Esophagus muscularis mucosa (tissue), 4 donors: ENCODE data around the gene FAM43B. TPM values are rescaled to one million over a fixed set of nuclear protein-coding genes. Genes with fewer than 3 reads are reported as not detected.

Experiments used
- DNase-seq: peaks from one replicate; pipeline ENCODE4 v3.0.0-alpha.2; 2017; ENCODE audit errors: extremely low spot score
- H3K27ac ChIP-seq, 4 donors: fragments of 200-600 bp; sonication (generic); replicated peaks in 1 of 4; 1 replicate in 3 of 4; 2 replicates in 1 of 4; pipeline ENCODE4 v1.5.1; 2016 to 2019; ENCODE audit warnings: mild to moderate bottlenecking in 1 of 4
- H3K27me3 ChIP-seq, 4 donors: fragments of 200-600 bp; sonication (generic); one replicate each; pipeline versions ENCODE4 v1.5.1 to v1.6.0; 2016 to 2019
- H3K36me3 ChIP-seq, 4 donors: fragments of 200-600 bp; sonication (generic); one replicate each; pipeline ENCODE4 v1.5.1; 2016 to 2019
- H3K4me1 ChIP-seq, 4 donors: fragments of 200-600 bp; sonication (generic); one replicate each; pipeline ENCODE4 v1.5.1; 2016 to 2019
- H3K4me3 ChIP-seq, 4 donors: fragments of 200-600 bp; sonication (generic); 1 replicate in 2 of 4; 2 replicates in 2 of 4; pipeline ENCODE4 v1.5.1; 2016 to 2019; ENCODE audit warnings: mild to moderate bottlenecking in 4 of 4, moderate library complexity in 1 of 4
- H3K9me3 ChIP-seq, 4 donors: fragments of 200-600 bp; sonication (generic); 1 replicate in 3 of 4; 2 replicates in 1 of 4; pipeline ENCODE4 v1.5.1; 2016 to 2019
- CTCF ChIP-seq, 3 experiments: fragments of 200-600 bp in 2 of 3; fragments of 450-650 bp in 1 of 3; sonication (generic) in 2 of 3; IDR thresholded peaks; one replicate each; pipeline ENCODE4 v1.5.1; 2017 to 2019; ENCODE audit warnings: antibody characterized with exemption in 3 of 3, mild to moderate bottlenecking in 2 of 3, moderate library complexity in 1 of 3
- EP300 ChIP-seq: sonication (generic); formaldehyde crosslinking; IDR thresholded peaks from one replicate; pipeline ENCODE4 v1.6.1; 2017; ENCODE audit warnings: antibody characterized with exemption
- POLR2A ChIP-seq: fragments of 450-650 bp; IDR thresholded peaks from one replicate; pipeline ENCODE4 v1.6.1; 2017; ENCODE audit warnings: antibody characterized with exemption, moderate library complexity, mild to moderate bottlenecking, low read depth
- POLR2AphosphoS5 ChIP-seq, 2 donors: sonication (generic); formaldehyde crosslinking; IDR thresholded peaks; one replicate each; pipeline ENCODE4 v1.6.1; 2017; ENCODE audit warnings: antibody characterized with exemption in 2 of 2
- WGBS: methylation state at CpG from one replicate; pipeline ENCODE4 v1.1.5; 2018; 5-methylcytosine and 5-hydroxymethylcytosine counted together
- intact Hi-C: fragments of 100-400 bp; cut with DNase I; formaldehyde crosslinking; loops from one replicate; pipeline ENCODE4 v1.15.1; 2023
- total RNA-seq, 4 donors: library from RNA; depleted of rRNA; stranded (reverse); fragments of >200 nt; gene quantifications; one replicate each; pipeline versions ENCODE4 v1.1.0 to v1.2.1, GENCODE V29; 2016

The FAM43B gene
- total RNA-seq, 4 donors from 2014 or later = 2.2 to 4.2 (median 3.6) TPM; not detected in 1

DNA sequence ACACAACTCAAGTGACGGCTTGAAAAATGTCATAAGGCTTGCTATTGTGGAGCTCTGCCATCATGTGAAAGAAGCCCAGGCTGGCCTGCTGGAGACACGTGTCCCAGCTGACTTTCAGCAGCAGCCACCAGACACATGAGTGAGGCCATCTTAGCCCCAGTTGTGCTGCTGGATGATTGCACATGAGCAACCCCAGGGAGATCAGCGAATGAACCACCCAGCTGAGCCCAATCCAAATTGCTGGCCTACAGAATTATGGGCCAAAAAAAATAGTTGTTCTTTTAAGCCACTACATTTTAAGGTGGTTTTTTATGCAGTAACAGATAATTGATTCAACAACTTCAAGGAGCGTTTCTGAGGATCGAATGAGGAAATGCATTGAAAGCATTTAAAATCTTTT is 19.1 kb downstream of the FAM43B start:
- Histone ChIP-seq H3K27ac (no peak overlapping the region), H3K27me3 (peaks cover 0 to 56% (median 0%) of the 10 kb centered on the region in 4 donors), H3K36me3 (no peaks in the 10 kb centered on the region), H3K4me1 (peaks cover 0 to 4% (median 0%) of the 10 kb centered on the region in 4 donors), H3K9me3 (peaks cover 0 to 7% (median 1%) of the 10 kb centered on the region in 4 donors), H3K4me3 (no peak overlapping the region)
- DNase-seq = no peak
- 86% methylated on average over 5 of the region's 5 CpGs for WGBS
- intact Hi-C loops = no loop called here
- TF ChIP-seq CTCF (IDR thresholded peaks at IDR 0.05) (no peak), POLR2A (no peak), POLR2AphosphoS5 (IDR thresholded peaks at IDR 0.05) (no peak), EP300 (no peak)

- Histone ChIP-seq H3K27ac (no peak overlapping the region), H3K27me3 (peaks cover 0 to 40% (median 0%) of the 10 kb centered on the region in 4 donors), H3K36me3 (no peaks in the 10 kb centered on the region), H3K4me3 (no peak overlapping the region), H3K4me1 (peaks cover 0 to 4% (median 0%) of the 10 kb centered on the region in 4 donors), H3K9me3 (peaks cover 0 to 7% (median 1%) of the 10 kb centered on the region in 4 donors)
- 63% methylated on average over 1 of the region's 1 CpG for WGBS
- TF ChIP-seq EP300 (no peak), CTCF (IDR thresholded peaks at IDR 0.05) (no peak), POLR2A (no peak), POLR2AphosphoS5 (IDR thresholded peaks at IDR 0.05) (no peak)
- no peak for DNase-seq
- intact Hi-C loops = loop anchor here (2.0 kb wide), 1 partner anchor 59 kb away; the partner anchor contains the start of gene PINK1
Measured at GRCh38 chr1:20573987-20574386, 21.6 kb downstream of the FAM43B start.

- Histone ChIP-seq H3K36me3 (no peaks in the 10 kb centered on the region), H3K27me3 (peaks cover 0 to 32% (median 0%) of the 10 kb centered on the region in 4 donors), H3K4me1 (peaks cover 0 to 4% (median 0%) of the 10 kb centered on the region in 4 donors), H3K4me3 (no peak overlapping the region), H3K27ac (no peak overlapping the region), H3K9me3 (peaks cover 0 to 7% (median 1%) of the 10 kb centered on the region in 4 donors)
- no peak for DNase-seq
- intact Hi-C loops = loop anchor here (2.0 kb wide), 1 partner anchor 58 kb away; the partner anchor contains the start of gene PINK1
- TF ChIP-seq CTCF (IDR thresholded peaks at IDR 0.05) (peak; percentile 51 to 65 (median 62)), EP300 (no peak), POLR2AphosphoS5 (IDR thresholded peaks at IDR 0.05) (peak; percentile 45 to 48), POLR2A (no peak)
- WGBS = 22% methylated on average over 18 of the region's 18 CpGs
Measured at GRCh38 chr1:20574686-20575540, 22.5 kb downstream of the FAM43B start.

DNA sequence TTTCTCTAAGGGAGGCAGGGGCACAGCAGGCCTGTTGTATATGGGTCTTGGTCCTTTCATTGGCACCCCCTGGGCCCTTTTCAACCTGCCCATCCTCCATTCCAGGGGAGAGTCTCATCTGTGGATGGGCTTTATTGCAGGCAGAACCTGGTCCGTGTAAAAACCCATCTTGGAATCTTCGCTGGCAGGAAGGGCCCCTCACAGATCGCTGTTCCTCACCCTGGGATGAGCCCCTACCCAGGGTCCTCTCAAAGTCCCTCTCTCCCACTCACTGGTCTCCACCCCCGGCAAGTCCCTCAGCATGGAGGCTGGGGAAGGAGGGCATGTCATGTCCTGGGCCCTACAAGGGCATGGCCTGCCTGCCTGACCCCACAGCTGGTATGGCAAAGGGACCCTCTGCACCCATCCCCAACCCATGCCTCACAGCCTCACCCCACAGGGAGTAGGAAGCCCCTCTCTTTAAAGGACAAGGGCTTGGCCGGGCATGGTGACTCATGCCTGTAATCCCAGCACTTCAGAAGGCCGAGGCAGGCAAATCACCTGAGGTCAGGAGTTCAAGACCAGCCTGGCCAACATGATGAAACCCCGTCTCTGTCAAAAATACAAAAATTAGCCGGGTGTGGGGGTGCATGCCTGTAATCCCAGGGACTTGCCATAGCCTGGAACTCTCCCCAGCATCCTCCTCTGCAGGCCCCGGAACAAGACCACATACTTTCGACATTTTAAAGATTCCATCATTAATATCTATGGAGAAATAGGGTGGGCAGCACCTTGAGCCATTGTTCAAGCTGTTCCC is 23.4 kb downstream of the FAM43B start:
- intact Hi-C loops = loop anchor here (2.0 kb wide), 1 partner anchor 57 kb away; the partner anchor contains the start of gene PINK1
- DNase-seq = no peak
- peaks cover 0 to 24% (median 0%) of the 10 kb centered on the region in 4 donors for H3K27me3 ChIP-seq
- WGBS = 69% methylated on average over 9 of the region's 10 CpGs
- no peaks in the 10 kb centered on the region for H3K36me3 ChIP-seq
- H3K4me1 ChIP-seq = peaks cover 0 to 4% (median 0%) of the 10 kb centered on the region in 4 donors
- no peak overlapping the region for H3K4me3 ChIP-seq
- H3K9me3 ChIP-seq = peaks cover 0 to 7% (median 1%) of the 10 kb centered on the region in 4 donors
- H3K27ac ChIP-seq = no peak overlapping the region
- TF ChIP-seq EP300 = no peak
- no peak for TF ChIP-seq CTCF (IDR thresholded peaks at IDR 0.05)
- no peak for TF ChIP-seq POLR2A
- TF ChIP-seq POLR2AphosphoS5 (IDR thresholded peaks at IDR 0.05) = no peak
